Neuron (in vitro differentiated cells): ENCODE data around the gene KCNK1.
"Not testable (repeated sequence)": the region's sequence is repeated elsewhere in the genome, so short reads cannot be mapped to it uniquely, and the experiment has no call there.

Experiments
- H2AFZ ChIP-seq: one replicate; pipeline ENCODE4 v1.6.1; 2013; ENCODE audit warnings: low read depth, mild to moderate bottlenecking, inconsistent platforms, low read length, moderate library complexity
- H3K27me3 ChIP-seq: one replicate; pipeline ENCODE4 v1.6.1; 2013; ENCODE audit warnings: low read length; ENCODE audit not compliant: insufficient read depth
- H3K36me3 ChIP-seq: one replicate; pipeline ENCODE4 v1.6.1; 2013; ENCODE audit warnings: low read length; ENCODE audit not compliant: insufficient read depth
- H3K4me1 ChIP-seq: one replicate; pipeline ENCODE4 v1.6.1; 2013; ENCODE audit warnings: low read length; ENCODE audit not compliant: insufficient read depth
- H3K4me3 ChIP-seq: 2 replicates; pipeline ENCODE4 v1.5.1; 2013; ENCODE audit warnings: mild to moderate bottlenecking, low read length, moderate library complexity
- H3K9me3 ChIP-seq: one replicate; pipeline ENCODE4 v1.6.1; 2013; ENCODE audit warnings: low read length

The KCNK1 gene

GRCh38 chr1:233587958-233588799 is 25.7 kb upstream of the KCNK1 start:
- Histone ChIP-seq H3K4me1 (no peaks in the 10 kb centered on the region), H3K4me3 (no peak overlapping the region), H3K9me3 (no peaks in the 10 kb centered on the region), H2AFZ (no peak overlapping the region), H3K27me3 (peaks cover 5% of the 10 kb centered on the region), H3K36me3 (no peaks in the 10 kb centered on the region)

- Histone ChIP-seq H3K36me3 (no peaks in the 10 kb centered on the region), H2AFZ (no peak overlapping the region), H3K4me3 (no peak overlapping the region), H3K27me3 (no peaks in the 10 kb centered on the region), H3K4me1 (no peaks in the 10 kb centered on the region), H3K9me3 (no peaks in the 10 kb centered on the region)
Measured at GRCh38 chr1:233597489-233597901, 16.4 kb upstream of the KCNK1 start.

DNA sequence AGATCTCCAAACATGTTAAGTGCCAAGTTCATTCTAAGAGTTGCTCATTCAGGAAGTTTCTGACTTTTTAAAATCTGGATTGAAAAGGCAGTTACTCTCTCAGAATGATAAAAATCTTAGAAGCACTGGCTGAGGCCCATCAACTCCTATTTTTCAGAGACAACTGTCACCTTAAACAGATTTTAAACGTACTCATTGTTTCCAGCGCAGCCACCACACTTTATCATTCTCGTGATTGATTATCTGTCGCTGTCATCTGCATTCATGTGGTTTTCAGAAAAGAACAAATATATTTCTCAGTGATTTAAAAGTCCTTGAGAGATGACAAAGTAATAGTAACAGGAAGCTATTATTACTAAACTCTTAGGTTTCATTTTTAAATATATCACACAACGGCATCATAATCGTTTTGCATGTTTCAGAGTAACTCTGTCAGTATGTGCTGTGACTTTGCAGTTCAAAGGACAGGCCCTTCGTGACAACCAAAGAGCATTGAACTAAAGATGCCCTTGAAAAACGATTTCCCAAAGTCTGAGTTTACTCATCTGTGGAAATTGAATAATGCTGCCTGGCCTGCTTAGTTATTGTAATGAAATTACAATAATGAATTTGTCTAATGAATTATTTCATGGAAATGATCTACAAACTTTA is 14.9 kb upstream of the KCNK1 start:
- no peak overlapping the region for H3K4me3 ChIP-seq
- H3K9me3 ChIP-seq, result no peaks in the 10 kb centered on the region
- no peaks in the 10 kb centered on the region for H3K36me3 ChIP-seq
- H3K27me3 ChIP-seq, result no peaks in the 10 kb centered on the region
- H2AFZ ChIP-seq, result no peak overlapping the region
- no peaks in the 10 kb centered on the region for H3K4me1 ChIP-seq

GRCh38 chr1:233599542-233600073 is 14.3 kb upstream of the KCNK1 start:
- H2AFZ ChIP-seq, result no peak overlapping the region
- no peaks in the 10 kb centered on the region for H3K4me1 ChIP-seq
- no peak overlapping the region for H3K4me3 ChIP-seq
- no peaks in the 10 kb centered on the region for H3K36me3 ChIP-seq
- no peaks in the 10 kb centered on the region for H3K27me3 ChIP-seq
- no peaks in the 10 kb centered on the region for H3K9me3 ChIP-seq

- H3K4me1 ChIP-seq, result no peaks in the 10 kb centered on the region
- no peak overlapping the region for H2AFZ ChIP-seq
- H3K4me3 ChIP-seq, result no peak overlapping the region
- H3K36me3 ChIP-seq, result no peaks in the 10 kb centered on the region
- no peaks in the 10 kb centered on the region for H3K9me3 ChIP-seq
- no peaks in the 10 kb centered on the region for H3K27me3 ChIP-seq
Measured at GRCh38 chr1:233600488-233600887, 13.4 kb upstream of the KCNK1 start.

- Histone ChIP-seq H3K9me3 (no peaks in the 10 kb centered on the region), H3K4me1 (no peaks in the 10 kb centered on the region), H3K4me3 (no peak overlapping the region), H3K27me3 (peaks cover 4% of the 10 kb centered on the region), H2AFZ (no peak overlapping the region), H3K36me3 (no peaks in the 10 kb centered on the region)
Measured at GRCh38 chr1:233603478-233603877, 10.4 kb upstream of the KCNK1 start.

DNA sequence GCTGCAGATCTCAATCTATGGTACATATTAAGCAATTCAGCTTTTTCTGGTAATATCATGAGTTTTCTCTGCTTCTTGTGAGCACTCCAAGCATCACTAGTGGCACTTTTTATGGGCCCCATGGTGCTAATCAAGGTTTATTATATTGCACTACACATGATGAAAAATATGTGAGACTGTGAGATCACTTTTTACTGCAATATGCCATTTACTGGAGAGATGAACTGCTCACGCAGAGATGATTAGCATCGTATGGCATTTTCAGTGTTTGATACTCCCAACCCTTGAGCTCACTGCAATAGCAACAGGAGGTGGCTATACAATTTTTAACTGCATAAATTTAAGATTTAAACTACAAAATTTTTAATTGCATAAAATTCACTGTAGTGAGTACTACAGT is 8.7 kb upstream of the KCNK1 start:
- H3K4me3 ChIP-seq, result no peak overlapping the region
- no peaks in the 10 kb centered on the region for H3K9me3 ChIP-seq
- peaks cover 8% of the 10 kb centered on the region for H3K27me3 ChIP-seq
- H3K36me3 ChIP-seq, result no peaks in the 10 kb centered on the region
- H3K4me1 ChIP-seq, result no peaks in the 10 kb centered on the region
- no peak overlapping the region for H2AFZ ChIP-seq

- H2AFZ ChIP-seq, result no peak overlapping the region
- no peaks in the 10 kb centered on the region for H3K36me3 ChIP-seq
- H3K27me3 ChIP-seq, result peaks cover 15% of the 10 kb centered on the region
- no peaks in the 10 kb centered on the region for H3K4me1 ChIP-seq
- no peak overlapping the region for H3K4me3 ChIP-seq
- H3K9me3 ChIP-seq, result no peaks in the 10 kb centered on the region
Measured at GRCh38 chr1:233606813-233607212, 7.1 kb upstream of the KCNK1 start.

DNA sequence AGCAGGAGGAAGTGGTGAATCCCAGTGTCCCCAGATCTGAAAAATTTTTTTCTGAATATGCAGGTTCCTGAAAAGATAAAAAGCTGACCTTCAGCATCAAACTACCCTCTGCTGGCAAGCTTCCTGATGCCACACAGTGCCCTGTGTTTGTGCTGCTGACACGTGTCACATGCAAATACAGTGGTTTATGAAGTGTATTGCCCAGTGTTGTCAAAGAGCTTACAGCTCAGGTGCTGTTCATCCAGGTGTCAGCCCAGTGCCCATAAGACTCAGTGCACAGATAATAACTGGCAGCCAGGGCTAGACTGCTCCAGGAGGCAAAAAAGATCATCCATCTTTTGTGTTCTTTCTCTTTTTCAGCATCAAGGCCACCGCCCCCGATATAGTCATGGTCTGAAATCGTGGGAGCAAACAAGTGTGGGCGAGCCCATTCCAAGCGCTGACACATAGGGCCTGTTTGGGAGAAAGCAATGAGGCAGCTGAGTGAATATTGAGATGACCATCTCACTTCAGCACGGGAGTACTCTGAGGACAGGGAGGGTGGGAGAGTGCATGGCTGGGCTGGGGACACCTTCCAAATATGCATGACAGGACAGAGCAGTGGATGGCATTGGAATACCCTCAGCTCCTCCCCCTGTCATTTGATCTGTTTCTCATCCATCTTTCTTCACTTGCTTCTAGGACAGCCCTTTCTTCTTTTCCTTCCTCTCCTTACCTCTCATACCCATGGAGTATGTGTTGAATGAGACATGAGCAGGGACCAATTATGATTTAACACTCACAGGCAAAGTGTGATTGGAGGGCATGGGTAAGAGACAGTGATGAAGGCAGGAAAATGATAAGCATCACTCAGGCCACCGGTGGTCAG is 6.4 kb upstream of the KCNK1 start:
- H3K4me1 ChIP-seq, result no peaks in the 10 kb centered on the region
- H3K27me3 ChIP-seq, result peaks cover 20% of the 10 kb centered on the region
- H3K4me3 ChIP-seq, result no peak overlapping the region
- H2AFZ ChIP-seq, result no peak overlapping the region
- H3K9me3 ChIP-seq, result no peaks in the 10 kb centered on the region
- no peaks in the 10 kb centered on the region for H3K36me3 ChIP-seq

DNA sequence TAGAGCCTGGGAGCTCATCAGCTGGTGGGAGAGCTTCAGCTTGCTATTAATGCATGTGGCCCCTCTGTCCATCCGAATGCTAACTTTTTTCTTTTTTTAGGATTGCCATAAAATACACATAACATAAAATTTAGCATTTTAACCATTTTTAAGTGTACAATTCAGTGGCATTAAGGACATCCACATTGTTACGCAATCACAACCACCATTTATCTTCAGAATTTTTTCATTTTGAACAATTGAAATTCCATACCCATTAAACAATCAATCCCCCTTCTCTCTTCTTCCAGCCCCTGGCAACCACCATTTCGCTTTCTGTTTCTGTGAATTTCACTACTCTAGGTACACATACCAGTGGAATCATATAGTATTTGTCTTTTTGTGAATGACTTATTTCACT is 4.9 kb upstream of the KCNK1 start:
- no peak overlapping the region for H2AFZ ChIP-seq
- no peak overlapping the region for H3K4me3 ChIP-seq

DNA sequence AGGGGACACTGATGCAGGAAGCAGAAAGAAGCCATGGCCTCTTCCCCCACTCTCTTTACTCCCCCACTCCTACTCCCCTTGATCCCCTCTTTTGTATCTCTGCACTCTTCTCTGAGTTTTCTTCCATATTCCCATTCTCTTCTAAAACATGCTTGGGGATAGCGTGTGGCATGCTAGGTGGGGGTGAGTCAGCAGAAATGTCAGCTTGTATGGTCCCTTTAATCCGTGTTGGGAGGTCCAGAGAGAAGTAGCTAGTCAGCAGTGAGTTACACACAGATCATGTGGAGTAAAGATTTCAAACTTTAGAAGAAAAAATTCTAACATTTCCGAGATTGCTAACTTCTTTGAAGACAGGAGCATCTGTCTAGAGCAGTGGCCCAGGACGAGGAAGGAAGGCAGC is 4.0 kb upstream of the KCNK1 start:
- Histone ChIP-seq H3K36me3 (no peaks in the 10 kb centered on the region), H3K9me3 (no peaks in the 10 kb centered on the region), H3K27me3 (peaks cover 42% of the 10 kb centered on the region), H3K4me3 (no peak overlapping the region), H3K4me1 (no peaks in the 10 kb centered on the region), H2AFZ (no peak overlapping the region)

More for the DNA sequence above, 4.9 kb upstream of the KCNK1 start:
- Histone ChIP-seq H3K9me3 (no peaks in the 10 kb centered on the region), H3K27me3 (peaks cover 33% of the 10 kb centered on the region), H3K36me3 (no peaks in the 10 kb centered on the region), H3K4me1 (no peaks in the 10 kb centered on the region)

- Histone ChIP-seq H2AFZ (no peak overlapping the region), H3K4me3 (no peak overlapping the region), H3K27me3 (peaks cover 49% of the 10 kb centered on the region), H3K4me1 (no peaks in the 10 kb centered on the region), H3K36me3 (no peaks in the 10 kb centered on the region), H3K9me3 (no peaks in the 10 kb centered on the region)
Measured at GRCh38 chr1:233610628-233611027, 3.3 kb upstream of the KCNK1 start.

DNA sequence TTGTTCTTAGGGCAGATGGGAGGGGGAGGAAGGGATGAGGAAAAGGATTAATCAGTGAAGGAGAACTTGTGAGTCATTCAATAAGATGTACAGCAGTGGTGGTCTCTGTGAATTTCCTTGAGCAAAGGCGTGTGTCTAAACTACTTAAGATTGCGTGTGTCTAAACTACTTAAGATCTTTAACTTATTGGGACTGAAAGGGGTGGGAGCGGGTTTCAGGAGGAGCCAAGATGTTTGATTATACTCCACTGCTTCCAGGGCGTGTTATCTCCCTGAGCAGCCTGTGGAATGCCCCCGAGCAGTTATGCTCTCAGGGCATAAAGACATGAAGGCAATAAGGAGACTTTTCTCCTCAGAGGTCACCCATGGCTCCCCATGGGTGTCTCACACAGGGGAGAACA is 2.5 kb upstream of the KCNK1 start:
- not testable (repeated sequence) for H2AFZ ChIP-seq, H3K4me3 ChIP-seq, H3K4me1 ChIP-seq, H3K36me3 ChIP-seq, H3K9me3 ChIP-seq
- peaks cover 54% of the 10 kb centered on the region for H3K27me3 ChIP-seq
